Vagina (tissue), 2 donors: ENCODE measurements around the gene MARK3. TPM values are rescaled to one million over a fixed set of nuclear protein-coding genes. Genes with fewer than 3 reads are reported as not detected.

Experiments used
- DNase-seq, 2 donors: peaks; one replicate each; pipeline ENCODE4 v3.0.0-alpha.2; 2017; ENCODE audit errors: extremely low spot score in 2 of 2
- H3K27ac ChIP-seq: fragments of 200-600 bp; sonication (generic); one replicate; pipeline ENCODE4 v1.5.1; 2019
- H3K27me3 ChIP-seq: fragments of 200-600 bp; sonication (generic); one replicate; pipeline ENCODE4 v1.5.1; 2019
- H3K36me3 ChIP-seq, 2 donors: fragments of 200-600 bp; sonication (generic); one replicate each; pipeline ENCODE4 v1.5.1; 2017 to 2019
- H3K4me1 ChIP-seq: fragments of 200-600 bp; sonication (generic); one replicate; pipeline ENCODE4 v1.5.1; 2019
- H3K4me3 ChIP-seq, 2 donors: fragments of 200-600 bp; sonication (generic); 1 replicate in 1 of 2; 2 replicates in 1 of 2; pipeline ENCODE4 v1.5.1; 2016 to 2019
- H3K9me3 ChIP-seq: fragments of 200-600 bp; sonication (generic); one replicate; pipeline ENCODE4 v1.5.1; 2019
- CTCF ChIP-seq, 3 experiments: fragments of 450-650 bp in 2 of 3; fragments of 200-600 bp in 1 of 3; sonication (generic) in 1 of 3; IDR thresholded peaks; one replicate each; pipeline ENCODE4 v1.5.1; 2017 to 2019; ENCODE audit warnings: antibody characterized with exemption in 3 of 3, mild to moderate bottlenecking in 2 of 3, moderate library complexity in 2 of 3
- POLR2A ChIP-seq, 2 donors: fragments of 450-650 bp; IDR thresholded peaks; one replicate each; pipeline ENCODE4 v1.6.1; 2017; ENCODE audit warnings: antibody characterized with exemption in 2 of 2, mild to moderate bottlenecking in 2 of 2, moderate library complexity in 2 of 2
- POLR2AphosphoS5 ChIP-seq, 2 donors: sonication (generic); formaldehyde crosslinking; IDR thresholded peaks; one replicate each; pipeline ENCODE4 v1.9.0; 2017; ENCODE audit warnings: antibody characterized with exemption in 2 of 2, mild to moderate bottlenecking in 2 of 2, low read depth in 1 of 2; ENCODE audit not compliant: insufficient read depth in 1 of 2
- intact Hi-C: fragments of 100-400 bp; cut with DNase I; formaldehyde crosslinking; loops from one replicate; pipeline ENCODE4 v1.15.1; 2023
- total RNA-seq: library from RNA; depleted of rRNA; stranded (reverse); fragments of >200 nt; gene quantifications from one replicate; pipeline ENCODE4 v1.2.3, GENCODE V29; 2016

MARK3 gene
- total RNA-seq, 1 donor from 2014 or later: 77.6 TPM

GRCh38 chr14:103503296-103503695, 118.1 kb downstream of the MARK3 start:
- no peaks in the 10 kb centered on the region for H3K9me3 ChIP-seq
- H3K27ac ChIP-seq: no peak overlapping the region
- TF ChIP-seq POLR2AphosphoS5 (IDR thresholded peaks at IDR 0.05; ENCODE audit: insufficient read depth in 1 of 2, low read depth in 1 of 2) (no peak), CTCF (IDR thresholded peaks at IDR 0.05) (no peak)
- peaks cover 0 to 51% of the 10 kb centered on the region in 2 donors for H3K36me3 ChIP-seq
- no peak overlapping the region for H3K4me3 ChIP-seq
- peaks cover 11% of the 10 kb centered on the region for H3K4me1 ChIP-seq
- no peak for DNase-seq
- intact Hi-C loops: loop anchor here (5.0 kb wide), 1 partner anchor 44 kb away; no protein-coding TSS in a partner anchor
- H3K27me3 ChIP-seq: no peaks in the 10 kb centered on the region

- no peaks in the 10 kb centered on the region for H3K27me3 ChIP-seq
- TF ChIP-seq CTCF (IDR thresholded peaks at IDR 0.05): no peak
- no peak for TF ChIP-seq POLR2AphosphoS5 (IDR thresholded peaks at IDR 0.05; ENCODE audit: insufficient read depth in 1 of 2, low read depth in 1 of 2)
- no peak for TF ChIP-seq POLR2A (IDR thresholded peaks at IDR 0.05)
- DNase-seq: no peak
- H3K36me3 ChIP-seq: peaks cover 0 to 38% of the 10 kb centered on the region in 2 donors
- H3K9me3 ChIP-seq: no peaks in the 10 kb centered on the region
- peaks cover 5% of the 10 kb centered on the region for H3K4me1 ChIP-seq
- H3K4me3 ChIP-seq: no peak overlapping the region
- intact Hi-C loops: loop anchor here (5.0 kb wide), 1 partner anchor 42 kb away; no protein-coding TSS in a partner anchor
- no peak overlapping the region for H3K27ac ChIP-seq
Measured at GRCh38 chr14:103504991-103505565, 119.9 kb downstream of the MARK3 start.

- intact Hi-C loops: no loop called here
- Histone ChIP-seq H3K27me3 (no peaks in the 10 kb centered on the region), H3K9me3 (no peaks in the 10 kb centered on the region), H3K4me1 (peaks cover 5% of the 10 kb centered on the region), H3K27ac (no peak overlapping the region), H3K36me3 (peaks cover 0 to 28% of the 10 kb centered on the region in 2 donors), H3K4me3 (no peak overlapping the region)
- DNase-seq: no peak
- TF ChIP-seq CTCF (IDR thresholded peaks at IDR 0.05): no peak
- no peak for TF ChIP-seq POLR2AphosphoS5 (IDR thresholded peaks at IDR 0.05; ENCODE audit: insufficient read depth in 1 of 2, low read depth in 1 of 2)
- no peak for TF ChIP-seq POLR2A (IDR thresholded peaks at IDR 0.05)
Measured at GRCh38 chr14:103507751-103508150, 122.5 kb downstream of the MARK3 start.

- Histone ChIP-seq H3K9me3 (no peaks in the 10 kb centered on the region), H3K27me3 (no peaks in the 10 kb centered on the region), H3K4me1 (peaks cover 15% of the 10 kb centered on the region), H3K36me3 (peaks cover 0 to 19% of the 10 kb centered on the region in 2 donors), H3K27ac (no peak overlapping the region), H3K4me3 (no peak overlapping the region)
- TF ChIP-seq CTCF (IDR thresholded peaks at IDR 0.05) (no peak), POLR2A (IDR thresholded peaks at IDR 0.05) (no peak), POLR2AphosphoS5 (IDR thresholded peaks at IDR 0.05; ENCODE audit: insufficient read depth in 1 of 2, low read depth in 1 of 2) (no peak)
- no peak for DNase-seq
- intact Hi-C loops: no loop called here
Measured at GRCh38 chr14:103508521-103509329, 123.5 kb downstream of the MARK3 start.
